AG04450 (cell line): ENCODE data around the gene PNISR. TPM values are rescaled to one million over a fixed set of nuclear protein-coding genes. Genes with fewer than 3 reads are reported as not detected.

Experiments used
- CTCF ChIA-PET: fragments of 300-600, 350-600 bp; formaldehyde crosslinking; extraction: SDS; loops from one replicate; lab custom pipeline; 2022; ENCODE audit warnings: antibody characterized with exemption, inconsistent platforms; lab: Charles Lee
- POLR2A ChIA-PET: fragments of 350-600 bp; formaldehyde crosslinking; extraction: SDS; loops from one replicate; lab custom pipeline; 2021; ENCODE audit warnings: antibody characterized with exemption, inconsistent platforms; lab: Yijun Ruan, JAX
- DNase-seq: peaks from one replicate; pipeline ENCODE4 v3.0.0-alpha.2; 2011; ENCODE audit warnings: low read depth, low spot score
- H3K27ac ChIP-seq: one replicate; pipeline ENCODE4 v1.5.1; 2012; ENCODE audit warnings: low read depth, low read length, control low read depth
- H3K27me3 ChIP-seq: one replicate; pipeline ENCODE4 v1.6.0; 2012; ENCODE audit warnings: low read length; ENCODE audit not compliant: control insufficient read depth, insufficient read depth
- H3K4me3 ChIP-seq: 2 replicates; pipeline ENCODE4 v1.5.1; 2011; ENCODE audit warnings: mild to moderate bottlenecking, low read depth, low read length, control low read depth
- H3K9me3 ChIP-seq: 2 replicates; pipeline ENCODE4 v1.5.1; 2012; ENCODE audit warnings: low read length; ENCODE audit not compliant: control insufficient read depth, insufficient read depth
- polyA plus RNA-seq: library from polyadenylated mRNA; depleted of rRNA; stranded (reverse); fragments of >200 nt; gene quantifications from 2 replicates; pipeline ENCODE4 v1.2.3, GENCODE V29; 2011
- TF ChIP-seq, protein P1 (sequence below): IDR thresholded peaks from 2 replicates; pipeline ENCODE4 v1.5.1; 2011; ENCODE audit warnings: low read depth, low read length, control low read depth, inconsistent platforms

The PNISR gene
- polyA plus RNA-seq, 1 experiment: 53.6 TPM

DNA sequence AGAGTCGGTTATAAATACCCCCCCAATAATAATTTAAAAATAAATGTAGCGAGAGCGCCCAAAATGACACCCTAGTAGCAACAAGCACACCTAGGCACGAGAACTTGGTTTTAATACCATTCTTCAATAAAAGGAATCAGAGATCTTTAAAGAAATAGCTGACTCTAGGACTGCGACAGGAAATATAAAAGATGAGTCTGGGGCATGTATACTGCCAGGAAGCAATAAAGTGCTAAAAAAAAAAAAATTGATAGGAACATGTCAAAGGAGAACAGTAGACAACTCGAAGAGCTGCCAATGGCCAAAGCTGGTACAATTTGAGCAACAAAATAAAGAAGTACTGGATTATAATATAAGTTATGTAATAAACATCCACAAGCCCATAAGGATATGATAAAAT is 2.2 kb downstream of the PNISR start:
- CTCF ChIA-PET: interaction anchor here (0.7 to 3.7 kb wide), 4 partner anchors 10 to 92 kb away, joined by 4 to 23 read pairs (median 12); no protein-coding TSS in a partner anchor

GRCh38 chr6:99416892-99417767 is 8.0 kb downstream of the PNISR start:
- TF ChIP-seq, protein P1, sequence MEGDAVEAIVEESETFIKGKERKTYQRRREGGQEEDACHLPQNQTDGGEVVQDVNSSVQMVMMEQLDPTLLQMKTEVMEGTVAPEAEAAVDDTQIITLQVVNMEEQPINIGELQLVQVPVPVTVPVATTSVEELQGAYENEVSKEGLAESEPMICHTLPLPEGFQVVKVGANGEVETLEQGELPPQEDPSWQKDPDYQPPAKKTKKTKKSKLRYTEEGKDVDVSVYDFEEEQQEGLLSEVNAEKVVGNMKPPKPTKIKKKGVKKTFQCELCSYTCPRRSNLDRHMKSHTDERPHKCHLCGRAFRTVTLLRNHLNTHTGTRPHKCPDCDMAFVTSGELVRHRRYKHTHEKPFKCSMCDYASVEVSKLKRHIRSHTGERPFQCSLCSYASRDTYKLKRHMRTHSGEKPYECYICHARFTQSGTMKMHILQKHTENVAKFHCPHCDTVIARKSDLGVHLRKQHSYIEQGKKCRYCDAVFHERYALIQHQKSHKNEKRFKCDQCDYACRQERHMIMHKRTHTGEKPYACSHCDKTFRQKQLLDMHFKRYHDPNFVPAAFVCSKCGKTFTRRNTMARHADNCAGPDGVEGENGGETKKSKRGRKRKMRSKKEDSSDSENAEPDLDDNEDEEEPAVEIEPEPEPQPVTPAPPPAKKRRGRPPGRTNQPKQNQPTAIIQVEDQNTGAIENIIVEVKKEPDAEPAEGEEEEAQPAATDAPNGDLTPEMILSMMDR: no peak
- Histone ChIP-seq H3K27me3 (no peaks in the 10 kb centered on the region), H3K27ac (no peak overlapping the region), H3K9me3 (no peaks in the 10 kb centered on the region), H3K4me3 (no peak overlapping the region)
- DNase-seq: no peak
- ChIA-PET CTCF (no interaction called here), POLR2A (interaction anchor here (1.5 kb wide), 1 partner anchor 23 kb away, joined by 3 read pairs; the partner anchor contains the start of gene COQ3)

More for the DNA sequence above, 2.2 kb downstream of the PNISR start:
- Histone ChIP-seq H3K9me3 (no peaks in the 10 kb centered on the region), H3K27ac (no peak overlapping the region), H3K27me3 (no peaks in the 10 kb centered on the region), H3K4me3 (no peak overlapping the region)
- DNase-seq: no peak
- POLR2A ChIA-PET: interaction anchor here (0.7 kb wide), 1 partner anchor 28 kb away, joined by 5 read pairs; no protein-coding TSS in a partner anchor
- TF ChIP-seq, protein P1: no peak

GRCh38 chr6:99416226-99416625 is 8.9 kb downstream of the PNISR start:
- no peak overlapping the region for H3K27ac ChIP-seq
- ChIA-PET POLR2A (interaction anchor here (1.5 kb wide), 1 partner anchor 23 kb away, joined by 3 read pairs; the partner anchor contains the start of gene COQ3), CTCF (interaction anchor here (1.9 kb wide), 1 partner anchor 10 kb away, joined by 6 read pairs; no protein-coding TSS in a partner anchor)
- no peak for DNase-seq
- no peaks in the 10 kb centered on the region for H3K27me3 ChIP-seq
- H3K4me3 ChIP-seq: no peak overlapping the region
- H3K9me3 ChIP-seq: no peaks in the 10 kb centered on the region
- TF ChIP-seq, protein P1: no peak

GRCh38 chr6:99415446-99415845 is 9.7 kb downstream of the PNISR start:
- POLR2A ChIA-PET: interaction anchor here (1.2 kb wide), 1 partner anchor 22 kb away, joined by 3 read pairs; the partner anchor contains the start of gene COQ3
- DNase-seq: no peak
- Histone ChIP-seq H3K9me3 (no peaks in the 10 kb centered on the region), H3K27me3 (no peaks in the 10 kb centered on the region), H3K4me3 (no peak overlapping the region), H3K27ac (no peak overlapping the region)
- CTCF ChIA-PET: interaction anchor here (1.0 to 1.9 kb wide), 3 partner anchors 9 to 19 kb away, joined by 3 to 6 read pairs (median 5); partner anchors contain the start of gene PNISR
- TF ChIP-seq, protein P1: no peak

DNA sequence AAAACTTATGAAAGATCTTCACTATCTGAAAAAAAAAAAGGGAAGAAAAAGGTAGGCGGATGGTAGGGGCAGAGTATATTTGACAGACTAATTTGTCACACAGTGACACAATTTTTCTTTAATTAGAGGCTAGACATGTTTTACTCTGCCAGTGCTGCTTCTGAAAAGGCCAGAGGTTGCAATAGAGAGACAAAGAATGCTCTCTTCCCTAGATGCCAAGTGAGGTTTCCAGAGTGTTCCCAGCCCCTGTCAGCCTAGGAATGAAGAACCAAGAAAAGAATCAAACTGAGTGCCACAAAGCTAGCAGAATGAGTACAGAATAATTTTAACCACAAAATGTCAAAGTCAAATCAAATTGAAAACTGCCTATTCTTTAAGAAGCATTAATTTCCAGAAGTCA is 13.0 kb downstream of the PNISR start:
- ChIA-PET CTCF (no interaction called here), POLR2A (no interaction called here)
- TF ChIP-seq, protein P1: no peak
- no peak for DNase-seq
- Histone ChIP-seq H3K27ac (no peak overlapping the region), H3K9me3 (no peaks in the 10 kb centered on the region), H3K27me3 (no peaks in the 10 kb centered on the region), H3K4me3 (no peak overlapping the region)
